Breast epithelium (tissue), 4 donors: Measurements from ENCODE around the gene ZNHIT1. TPM values are rescaled to one million over a fixed set of nuclear protein-coding genes. Genes with fewer than 3 reads are reported as not detected.

Experiments
- DNase-seq, 2 donors: peaks; one replicate each; pipeline ENCODE4 v3.0.0-alpha.2; 2019; ENCODE audit warnings: low spot score in 2 of 2
- H3K27ac ChIP-seq, 2 donors: fragments of 200-600 bp; sonication (generic) in 1 of 2; one replicate each; pipeline ENCODE4 v1.5.1; 2016 to 2019; ENCODE audit warnings: mild to moderate bottlenecking in 1 of 2
- H3K27me3 ChIP-seq, 2 donors: fragments of 200-600 bp; sonication (generic) in 1 of 2; one replicate each; pipeline versions ENCODE4 v1.5.1 to v1.6.0; 2017 to 2019; ENCODE audit warnings: control low read depth in 1 of 2, mild to moderate bottlenecking in 1 of 2
- H3K36me3 ChIP-seq: fragments of 200-600 bp; one replicate; pipeline ENCODE4 v1.5.1; 2019
- H3K4me1 ChIP-seq, 2 donors: fragments of 200-600 bp; sonication (generic); one replicate each; pipeline ENCODE4 v1.5.1; 2016 to 2019; ENCODE audit warnings: control low read depth in 1 of 2
- H3K4me3 ChIP-seq, 3 donors: fragments of 200-600 bp; sonication (generic); 1 replicate in 2 of 3; 2 replicates in 1 of 3; pipeline ENCODE4 v1.5.1; 2016 to 2019; ENCODE audit warnings: mild to moderate bottlenecking in 3 of 3, moderate library complexity in 2 of 3
- H3K9me3 ChIP-seq, 2 donors: fragments of 200-600 bp; sonication (generic) in 1 of 2; one replicate each; pipeline ENCODE4 v1.5.1; 2016 to 2019; ENCODE audit warnings: control low read depth in 1 of 2
- CTCF ChIP-seq, 3 donors: fragments of 450-650 bp; IDR thresholded peaks; one replicate each; pipeline ENCODE4 v1.5.1; 2016 to 2017; ENCODE audit warnings: antibody characterized with exemption in 3 of 3, mild to moderate bottlenecking in 3 of 3, moderate library complexity in 3 of 3
- POLR2A ChIP-seq: fragments of 450-650 bp; IDR thresholded peaks from one replicate; pipeline ENCODE4 v1.6.1; 2016; ENCODE audit warnings: antibody characterized with exemption, mild to moderate bottlenecking, moderate library complexity
- POLR2AphosphoS5 ChIP-seq, 3 donors: sonication (generic); formaldehyde crosslinking; IDR thresholded peaks; one replicate each; pipeline ENCODE4 v1.6.1; 2017; ENCODE audit warnings: antibody characterized with exemption in 3 of 3
- intact Hi-C: fragments of 100-400 bp; cut with DNase I; formaldehyde crosslinking; loops from one replicate; pipeline ENCODE4 v1.15.1; 2023; ENCODE audit warnings: low total_unique reads
- total RNA-seq, 3 donors: library from RNA; depleted of rRNA; stranded (reverse); fragments of >200 nt; gene quantifications; one replicate each; pipeline ENCODE4 v1.1.0, GENCODE V29; 2016

ZNHIT1 gene
- total RNA-seq, 3 donors from 2014 or later, result 80.2 to 107 (median 91.4) TPM

GRCh38 chr7:101205901-101206664 is 11.9 kb upstream of the ZNHIT1 start:
- Histone ChIP-seq H3K36me3 (no peaks in the 10 kb centered on the region), H3K9me3 (no peaks in the 10 kb centered on the region), H3K4me1 (no peaks in the 10 kb centered on the region), H3K4me3 (no peak overlapping the region), H3K27me3 (peaks cover 0 to 22% of the 10 kb centered on the region in 2 donors), H3K27ac (no peak overlapping the region)
- no peak for DNase-seq
- intact Hi-C loops, result loop anchor here (10.0 kb wide), 1 partner anchor 49 kb away; no protein-coding TSS in a partner anchor
- TF ChIP-seq POLR2A (no peak), POLR2AphosphoS5 (IDR thresholded peaks at IDR 0.05) (no peak), CTCF (IDR thresholded peaks at IDR 0.05) (no peak)

DNA sequence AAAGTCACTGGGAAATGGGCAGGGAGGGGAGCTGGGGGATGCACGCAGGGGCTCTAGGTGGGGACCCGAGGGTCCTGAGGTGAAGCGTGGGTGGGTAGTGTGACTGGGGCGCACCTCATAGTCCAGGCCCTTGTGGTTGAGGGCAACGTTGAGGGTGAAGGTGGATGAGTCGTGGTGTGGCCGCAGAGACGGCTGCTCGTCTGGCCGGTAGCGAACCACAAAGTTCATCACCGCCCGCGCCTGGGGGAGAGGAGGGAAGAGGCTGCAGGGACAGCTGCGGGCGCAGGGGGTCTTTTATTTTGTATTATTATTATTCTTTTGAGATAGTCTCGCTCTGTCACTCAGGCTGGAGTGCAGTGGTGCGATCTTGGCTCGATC is 11.3 kb upstream of the ZNHIT1 start:
- Histone ChIP-seq H3K27ac (no peak overlapping the region), H3K36me3 (no peaks in the 10 kb centered on the region), H3K4me3 (no peak overlapping the region), H3K27me3 (peaks cover 0 to 18% of the 10 kb centered on the region in 2 donors), H3K4me1 (no peaks in the 10 kb centered on the region), H3K9me3 (no peaks in the 10 kb centered on the region)
- TF ChIP-seq POLR2A (no peak), POLR2AphosphoS5 (IDR thresholded peaks at IDR 0.05) (no peak), CTCF (IDR thresholded peaks at IDR 0.05) (no peak)
- intact Hi-C loops, result loop anchor here (10.0 kb wide), 1 partner anchor 48 kb away; no protein-coding TSS in a partner anchor
- no peak for DNase-seq

- intact Hi-C loops, result loop anchor here (10.0 kb wide), 1 partner anchor 47 kb away; no protein-coding TSS in a partner anchor
- no peak for TF ChIP-seq POLR2AphosphoS5 (IDR thresholded peaks at IDR 0.05)
- TF ChIP-seq POLR2A, result no peak
Measured at GRCh38 chr7:101207459-101207858, 10.5 kb upstream of the ZNHIT1 start.

DNA sequence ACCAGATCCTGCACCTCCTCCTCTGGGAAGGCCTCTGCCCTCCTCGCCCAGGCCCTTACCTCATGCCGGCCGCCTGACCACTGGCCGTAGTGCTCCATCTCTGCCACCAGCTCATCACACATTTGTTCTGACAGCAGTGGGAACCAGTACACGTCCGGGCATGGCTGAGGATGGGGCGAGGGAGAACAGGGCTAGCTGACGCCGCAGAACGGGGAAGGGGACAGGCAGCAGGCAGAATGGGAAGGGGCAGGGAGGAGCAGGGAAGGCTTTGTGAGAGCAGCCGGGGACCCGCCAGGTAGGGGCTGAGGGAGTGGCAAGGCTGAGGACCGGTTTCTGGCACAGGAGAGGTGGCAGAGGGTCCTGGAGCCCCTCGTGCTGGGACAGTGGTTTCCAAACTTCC is 9.2 kb upstream of the ZNHIT1 start:
- no peaks in the 10 kb centered on the region for H3K4me1 ChIP-seq
- intact Hi-C loops, result loop anchor here (10.0 kb wide), 1 partner anchor 46 kb away; no protein-coding TSS in a partner anchor
- no peaks in the 10 kb centered on the region for H3K36me3 ChIP-seq
- no peaks in the 10 kb centered on the region for H3K9me3 ChIP-seq
- no peak for DNase-seq
- H3K27me3 ChIP-seq, result no peaks in the 10 kb centered on the region
- no peak overlapping the region for H3K27ac ChIP-seq
- H3K4me3 ChIP-seq, result no peak overlapping the region
- no peak for TF ChIP-seq POLR2A
- no peak for TF ChIP-seq POLR2AphosphoS5 (IDR thresholded peaks at IDR 0.05)
- no peak for TF ChIP-seq CTCF (IDR thresholded peaks at IDR 0.05)

More at GRCh38 chr7:101207459-101207858, 10.5 kb upstream of the ZNHIT1 start:
- H3K4me1 ChIP-seq, result no peaks in the 10 kb centered on the region
- no peak overlapping the region for H3K27ac ChIP-seq
- no peak overlapping the region for H3K4me3 ChIP-seq
- no peaks in the 10 kb centered on the region for H3K36me3 ChIP-seq
- DNase-seq, result no peak
- H3K27me3 ChIP-seq, result peaks cover 0 to 10% of the 10 kb centered on the region in 2 donors
- no peaks in the 10 kb centered on the region for H3K9me3 ChIP-seq

DNA sequence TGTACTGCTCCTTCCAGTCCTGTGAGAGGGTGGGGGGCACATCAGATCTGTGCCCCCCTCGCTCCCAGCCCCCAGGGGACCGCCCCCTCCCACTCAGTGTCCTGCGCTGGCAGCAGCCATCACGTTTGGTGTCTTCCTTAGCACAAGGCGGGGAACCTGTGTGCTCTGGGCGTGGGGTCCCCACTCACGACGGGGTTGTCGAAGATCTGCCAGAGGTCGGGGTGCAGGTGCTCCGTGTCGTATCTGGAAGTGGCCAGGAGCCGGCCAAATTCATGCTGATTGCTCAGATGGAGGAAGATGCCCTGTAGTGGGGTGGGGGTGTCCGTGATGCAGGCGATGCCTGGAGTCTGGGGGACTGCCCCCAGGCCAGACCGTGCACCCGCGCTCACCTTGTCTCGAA is 7.8 kb upstream of the ZNHIT1 start:
- H3K27me3 ChIP-seq, result no peaks in the 10 kb centered on the region
- no peaks in the 10 kb centered on the region for H3K36me3 ChIP-seq
- H3K4me1 ChIP-seq, result no peaks in the 10 kb centered on the region
- no peaks in the 10 kb centered on the region for H3K9me3 ChIP-seq
- intact Hi-C loops, result no loop called here
- H3K27ac ChIP-seq, result no peak overlapping the region
- TF ChIP-seq CTCF (IDR thresholded peaks at IDR 0.05) (no peak), POLR2A (no peak), POLR2AphosphoS5 (IDR thresholded peaks at IDR 0.05) (no peak)
- H3K4me3 ChIP-seq, result no peak overlapping the region
- no peak for DNase-seq
